Hematopoietic multipotent progenitor cell (in vitro differentiated cells): ENCODE results near the gene LBHD1. TPM values are rescaled to one million over a fixed set of nuclear protein-coding genes. Genes with fewer than 3 reads are reported as not detected.
"Not testable (repeated sequence)": the region's sequence is repeated elsewhere in the genome, so short reads cannot be mapped to it uniquely, and the experiment has no call there.

Experiments
- DNase-seq, 3 donors: peaks; one replicate each; pipeline ENCODE4 v3.0.0-alpha.2; 2011 to 2015; ENCODE audit warnings: low read depth in 2 of 3, low spot score in 2 of 3
- total RNA-seq: library from RNA; depleted of rRNA; stranded (reverse); fragments of >200 nt; gene quantifications from one replicate; pipeline ENCODE4 v1.2.3, GENCODE V29; 2012

The LBHD1 gene
- total RNA-seq, 1 donor, result 6.5 TPM

GRCh38 chr11:62694455-62695167 is 22.5 kb upstream of the LBHD1 start:
- peak in 2 of 3 donors; percentile 80 to 88 for DNase-seq

- not testable (repeated sequence) for DNase-seq
Observed at GRCh38 chr11:62693624-62694023, 21.6 kb upstream of the LBHD1 start.

- no peak for DNase-seq
Observed at GRCh38 chr11:62689421-62690183, 17.5 kb upstream of the LBHD1 start, which contains the start of gene LRRN4CL. Gene LRRN4CL (minus strand): TSS chr11:62689530. CDS start chr11:62688508, 1,022 bp downstream.

GRCh38 chr11:62688491-62688890 is 16.4 kb upstream of the LBHD1 start:
- DNase-seq, result no peak

- no peak for DNase-seq
Observed at GRCh38 chr11:62687508-62688396, 15.7 kb upstream of the LBHD1 start.

- no peak for DNase-seq
Observed at GRCh38 chr11:62682518-62682917, 10.5 kb upstream of the LBHD1 start.

- DNase-seq, result peak in 2 of 3 donors; percentile 58 to 73
Observed at GRCh38 chr11:62680825-62681240, 8.8 kb upstream of the LBHD1 start.

- peak; percentile 71 to 89 (median 88) for DNase-seq
Observed at GRCh38 chr11:62678770-62679696, 7.0 kb upstream of the LBHD1 start, which contains the start of gene UBXN1. Gene UBXN1 (minus strand): TSS chr11:62679073. CDS start chr11:62678923, 150 bp downstream.

- DNase-seq, result no peak
Observed at GRCh38 chr11:62678433-62678769, 6.3 kb upstream of the LBHD1 start.

- DNase-seq, result no peak
Observed at GRCh38 chr11:62677714-62678113, 5.6 kb upstream of the LBHD1 start.

- no peak for DNase-seq
Observed at GRCh38 chr11:62677156-62677555, 5.1 kb upstream of the LBHD1 start.

GRCh38 chr11:62676698-62677097 is 4.6 kb upstream of the LBHD1 start:
- no peak for DNase-seq

GRCh38 chr11:62675415-62675814 is 3.3 kb upstream of the LBHD1 start:
- DNase-seq, result not testable (repeated sequence)

- no peak for DNase-seq
Observed at GRCh38 chr11:62673196-62673525, 1.1 kb upstream of the LBHD1 start.

GRCh38 chr11:62671236-62671607 is 845 bp downstream of the LBHD1 start:
- peak in 1 of 3 donors; percentile 37 for DNase-seq

GRCh38 chr11:62669420-62670161 is 2.5 kb downstream of the LBHD1 start:
- DNase-seq, result no peak

GRCh38 chr11:62667460-62667859 is 4.6 kb downstream of the LBHD1 start:
- DNase-seq, result no peak

- no peak for DNase-seq
Observed at GRCh38 chr11:62666259-62666926, 5.7 kb downstream of the LBHD1 start.
